Caco-2 (cell line): ENCODE measurements around the gene SEMA3C. TPM values are rescaled to one million over a fixed set of nuclear protein-coding genes. Genes with fewer than 3 reads are reported as not detected.
A peak's percentile ranks its signal among the peaks of the same experiment; 100 is the strongest.

Experiments used
- BruUV-seq: library from RNA; stranded (reverse); fragments of 400-500 nt; replicated peaks from 2 replicates; lab custom pipeline; 2021; lab: Mats Ljungman, UMichigan
- CTCF ChIA-PET: fragments of 300-600 bp; sonication (Branson Sonifier 250); formaldehyde crosslinking; loops from one replicate; lab custom pipeline; 2022; ENCODE audit warnings: antibody characterized with exemption; lab: Charles Lee
- POLR2A ChIA-PET: fragments of 300-600 bp; sonication (Branson Sonifier 250); formaldehyde crosslinking; loops from one replicate; lab custom pipeline; 2022; ENCODE audit warnings: antibody characterized with exemption; lab: Charles Lee
- DNase-seq, 2 experiments: peaks; one replicate each; pipeline versions ENCODE4 v3.0.0 to v3.0.0-alpha.2; 2020 to 2022
- H3K27me3 ChIP-seq: replicated peaks from 2 replicates; pipeline ENCODE4 v1.6.0; 2011; ENCODE audit warnings: low read length; ENCODE audit not compliant: control insufficient read depth, insufficient read depth
- H3K36me3 ChIP-seq: 2 replicates; pipeline ENCODE4 v1.5.1; 2011; ENCODE audit warnings: low read length; ENCODE audit not compliant: control insufficient read depth, insufficient read depth
- H3K4me1 ChIP-seq: fragments of 250-450 bp; sonication (Bioruptor Pico); 2 replicates; pipeline ENCODE4 v1.5.1; 2020; ENCODE audit warnings: mild to moderate bottlenecking
- H3K4me3 ChIP-seq: 2 replicates; pipeline ENCODE4 v1.5.1; 2011; ENCODE audit warnings: low read depth, mild to moderate bottlenecking, control low read depth, low read length
- H3K9me3 ChIP-seq: fragments of 250-450 bp; sonication (Bioruptor Pico); 2 replicates; pipeline ENCODE4 v1.5.1; 2020; ENCODE audit warnings: mild to moderate bottlenecking, moderate library complexity
- H3K27ac Mint-ChIP-seq: one replicate; pipeline ENCODE4 v1.8.0; 2022; ENCODE audit warnings: mixed read lengths; ENCODE audit not compliant: unreplicated experiment
- H3K27me3 Mint-ChIP-seq: one replicate; pipeline ENCODE4 v1.8.0; 2022; ENCODE audit warnings: mixed read lengths; ENCODE audit not compliant: insufficient read depth, unreplicated experiment
- H3K36me3 Mint-ChIP-seq: one replicate; pipeline ENCODE4 v1.8.0; 2022; ENCODE audit warnings: mild to moderate bottlenecking, mixed read lengths; ENCODE audit not compliant: insufficient read depth, unreplicated experiment
- H3K4me1 Mint-ChIP-seq: one replicate; pipeline ENCODE4 v1.8.0; 2022; ENCODE audit warnings: low read depth, mixed read lengths; ENCODE audit not compliant: unreplicated experiment
- H3K4me3 Mint-ChIP-seq: one replicate; pipeline ENCODE4 v1.8.0; 2022; ENCODE audit warnings: mild to moderate bottlenecking, moderate library complexity, mixed read lengths; ENCODE audit not compliant: unreplicated experiment
- H3K9me3 Mint-ChIP-seq: one replicate; pipeline ENCODE4 v1.8.0; 2022; ENCODE audit warnings: mixed read lengths; ENCODE audit not compliant: unreplicated experiment
- CTCF ChIP-seq, 2 experiments: fragments of 200-600 bp in 1 of 2; IDR thresholded peaks; 1 replicate in 1 of 2; 2 replicates in 1 of 2; pipeline versions ENCODE4 v1.5.1 to v1.8.0; 2011 to 2022; ENCODE audit warnings: antibody characterized with exemption in 1 of 2, control low read depth in 1 of 2, inconsistent platforms in 1 of 2, low read depth in 1 of 2, low read length in 1 of 2, mild to moderate bottlenecking in 1 of 2, moderate library complexity in 1 of 2; ENCODE audit not compliant: insufficient read depth in 1 of 2, severe bottlenecking in 1 of 2, unreplicated experiment in 1 of 2
- intact Hi-C: fragments of 100-400 bp; cut with micrococcal nuclease; formaldehyde crosslinking; loops from one replicate; pipeline ENCODE4 v1.10.0; 2022; ENCODE audit not compliant: unreplicated experiment
- total RNA-seq: library from RNA; stranded (reverse); gene quantifications from 2 replicates; pipeline ENCODE4 v1.2.3, GENCODE V29; 2022

Gene SEMA3C
- total RNA-seq, 1 experiment from 2014 or later, result 25.8 TPM

GRCh38 chr7:80725181-80725611 is 193.7 kb downstream of the SEMA3C start:
- no peak for TF ChIP-seq CTCF (IDR thresholded peaks at IDR 0.05; ENCODE audit: insufficient read depth in 1 of 2, low read depth in 1 of 2, low read length in 1 of 2, severe bottlenecking in 1 of 2, unreplicated experiment in 1 of 2)
- peaks cover 49% of the 10 kb centered on the region for H3K4me1 Mint-ChIP-seq
- H3K9me3 Mint-ChIP-seq, result no peaks in the 10 kb centered on the region
- Histone ChIP-seq H3K27me3 (no peaks in the 10 kb centered on the region), H3K4me1 (peaks cover 63% of the 10 kb centered on the region), H3K9me3 (no peaks in the 10 kb centered on the region), H3K36me3 (no peaks in the 10 kb centered on the region), H3K4me3 (no peak overlapping the region)
- CTCF ChIA-PET, result no interaction called here
- no peak for DNase-seq
- no TSS peak for BruUV-seq
- H3K27ac Mint-ChIP-seq, result peak overlapping the region; percentile 70
- POLR2A ChIA-PET, result no interaction called here
- H3K4me3 Mint-ChIP-seq, result no peak overlapping the region
- intact Hi-C loops, result loop anchor here (10.0 kb wide), 1 partner anchor 100 kb away; no protein-coding TSS in a partner anchor
- H3K27me3 Mint-ChIP-seq, result no peaks in the 10 kb centered on the region
- H3K36me3 Mint-ChIP-seq, result peaks cover 10% of the 10 kb centered on the region

DNA sequence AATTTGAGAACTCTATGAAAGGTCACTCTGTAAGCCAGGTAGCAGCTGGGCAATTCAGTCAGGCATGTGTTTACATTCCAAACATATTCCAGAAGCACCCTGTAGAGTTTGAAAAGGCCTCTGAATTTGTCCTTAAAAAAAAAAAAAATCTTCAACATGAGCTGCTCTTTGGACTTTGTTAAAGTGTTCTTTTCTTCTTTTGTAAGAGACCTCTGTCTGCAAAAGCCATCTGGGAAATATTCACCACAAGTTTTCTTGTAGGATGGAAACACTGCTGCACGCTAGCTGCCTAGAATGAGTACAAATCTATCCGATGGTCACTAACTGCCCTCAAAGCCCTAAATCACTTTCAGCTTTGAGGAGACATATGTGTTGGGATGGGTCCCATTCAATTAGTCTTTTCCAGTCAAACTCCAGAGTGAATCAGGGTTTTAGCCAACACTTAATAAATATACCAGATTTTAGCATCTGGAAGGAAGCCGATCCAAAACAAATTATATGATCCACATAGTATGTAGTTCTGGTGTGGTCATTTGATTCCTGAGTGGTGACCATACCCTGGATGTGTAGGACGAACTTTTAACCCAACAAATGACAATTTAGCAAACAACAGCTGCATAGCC is 194.5 kb downstream of the SEMA3C start:
- ChIA-PET CTCF (interaction anchor here (0.7 to 1.2 kb wide), 2 partner anchors 194 to 196 kb away, joined by 3 to 5 read pairs; partner anchors contain the start of gene SEMA3C), POLR2A (no interaction called here)
- Mint-ChIP-seq H3K27ac (peak overlapping the region; percentile 70), H3K4me3 (peak overlapping the region; percentile 44), H3K4me1 (peaks cover 49% of the 10 kb centered on the region), H3K36me3 (peaks cover 10% of the 10 kb centered on the region), H3K9me3 (no peaks in the 10 kb centered on the region), H3K27me3 (no peaks in the 10 kb centered on the region)
- BruUV-seq, result no TSS peak
- intact Hi-C loops, result loop anchor here (1.0 to 10.0 kb wide), 3 partner anchors 46 to 433 kb away; no protein-coding TSS in a partner anchor
- no peaks in the 10 kb centered on the region for H3K9me3 ChIP-seq
- DNase-seq, result peak in 1 of 2 experiments; percentile 58
- peaks cover 57% of the 10 kb centered on the region for H3K4me1 ChIP-seq
- H3K27me3 ChIP-seq, result no peaks in the 10 kb centered on the region
- TF ChIP-seq CTCF (IDR thresholded peaks at IDR 0.05; ENCODE audit: insufficient read depth in 1 of 2, low read depth in 1 of 2, low read length in 1 of 2, severe bottlenecking in 1 of 2, unreplicated experiment in 1 of 2), result no peak
- H3K4me3 ChIP-seq, result no peak overlapping the region
- H3K36me3 ChIP-seq, result no peaks in the 10 kb centered on the region

GRCh38 chr7:80722616-80723195 is 196.1 kb downstream of the SEMA3C start:
- intact Hi-C loops, result loop anchor here (1.0 to 10.0 kb wide), 3 partner anchors 102 to 435 kb away; no protein-coding TSS in a partner anchor
- Mint-ChIP-seq H3K9me3 (no peaks in the 10 kb centered on the region), H3K36me3 (peaks cover 10% of the 10 kb centered on the region), H3K27me3 (no peaks in the 10 kb centered on the region), H3K27ac (peak overlapping the region; percentile 70), H3K4me1 (peaks cover 49% of the 10 kb centered on the region), H3K4me3 (peak overlapping the region; percentile 18)
- ChIA-PET POLR2A (interaction anchor here (1.2 kb wide), 1 partner anchor 196 kb away, joined by 8 read pairs; the partner anchor contains the start of gene SEMA3C), CTCF (interaction anchor here (0.6 kb wide), 1 partner anchor 748 kb away, joined by 6 read pairs; no protein-coding TSS in a partner anchor)
- Histone ChIP-seq H3K9me3 (no peaks in the 10 kb centered on the region), H3K27me3 (no peaks in the 10 kb centered on the region), H3K36me3 (no peaks in the 10 kb centered on the region), H3K4me3 (no peak overlapping the region), H3K4me1 (peaks cover 57% of the 10 kb centered on the region)
- no TSS peak for BruUV-seq
- DNase-seq, result peak; percentile 63 to 84
- TF ChIP-seq CTCF (IDR thresholded peaks at IDR 0.05; ENCODE audit: insufficient read depth in 1 of 2, low read depth in 1 of 2, low read length in 1 of 2, severe bottlenecking in 1 of 2, unreplicated experiment in 1 of 2), result no peak
